K562 (cell line): ENCODE data around the gene CCR6. TPM values are rescaled to one million over a fixed set of nuclear protein-coding genes. Genes with fewer than 3 reads are reported as not detected.

Experiments
- ATAC-seq: fragments of 200-7000 bp; cut with Tn5 transposase; 3 replicates; pipeline ENCODE4 v1.9.1; 2020; ENCODE audit warnings: moderate library complexity
- BruUV-seq: library from RNA; stranded (reverse); fragments of 400-500 nt; replicated peaks from 2 replicates; lab custom pipeline; 2021; lab: Mats Ljungman, UMichigan
- CTCF ChIA-PET: fragments of 300-600 bp; formaldehyde crosslinking; extraction: SDS; loops from one replicate; lab custom pipeline; 2021; ENCODE audit warnings: low intra/inter-chr PET ratio; lab: Yijun Ruan, JAX
- POLR2A ChIA-PET: fragments of 300-600, 350-650 bp; sonication (Branson Sonifier 250); formaldehyde crosslinking; extraction: SDS; loops from one replicate; lab custom pipeline; 2021; ENCODE audit warnings: antibody characterized with exemption, inconsistent platforms; lab: Yijun Ruan, JAX
- DNase-seq, 4 experiments: peaks; one replicate each; pipeline versions ENCODE4 v3.0.0 to v3.0.0-alpha.2; 2011 to 2018; ENCODE audit warnings: low spot score in 3 of 4, mixed read lengths in 3 of 4; ENCODE audit errors: extremely low read depth in 1 of 4
- FAIRE-seq: peaks from 2 replicates; lab custom pipeline; 2011; peaks lifted over from hg19 to GRCh38; lab: Jason Lieb, UNC
- H2AFZ ChIP-seq: 2 replicates; pipeline ENCODE4 v1.6.0; 2011; ENCODE audit warnings: low read depth, low read length, control low read depth, inconsistent platforms
- H3K27ac ChIP-seq: fragments of 200-600 bp; 3 replicates; pipeline ENCODE4 v1.8.0; 2011; ENCODE audit warnings: low read depth, mild to moderate bottlenecking, control low read depth, inconsistent platforms, low read length, moderate library complexity, mixed read lengths; ENCODE audit errors: extremely low read depth
- H3K27me3 ChIP-seq, 2 experiments: fragments of 300-600 bp in 1 of 2; 2 replicates in 1 of 2; 3 replicates in 1 of 2; pipeline versions ENCODE4 v1.6.0 to v1.8.0; 2011; ENCODE audit warnings: inconsistent platforms in 2 of 2, low read length in 2 of 2, mild to moderate bottlenecking in 1 of 2, mixed read lengths in 1 of 2, moderate library complexity in 1 of 2; ENCODE audit not compliant: control insufficient read depth in 2 of 2, insufficient read depth in 2 of 2
- H3K36me3 ChIP-seq: fragments of 300-600 bp; 3 replicates; pipeline ENCODE4 v1.8.0; 2011; ENCODE audit warnings: mild to moderate bottlenecking, low read length, inconsistent platforms; ENCODE audit not compliant: control insufficient read depth, insufficient read depth
- H3K4me1 ChIP-seq, 2 experiments: fragments of 200-600 bp in 1 of 2; replicated peaks in 1 of 2; 2 replicates in 1 of 2; 3 replicates in 1 of 2; pipeline versions ENCODE4 v1.5.1 to v1.8.0; 2011; ENCODE audit warnings: inconsistent platforms in 2 of 2, low read length in 2 of 2, mild to moderate bottlenecking in 1 of 2, mixed read lengths in 1 of 2, moderate library complexity in 1 of 2; ENCODE audit not compliant: control insufficient read depth in 2 of 2, insufficient read depth in 2 of 2
- H3K4me2 ChIP-seq: 2 replicates; pipeline ENCODE4 v1.6.1; 2011; ENCODE audit warnings: low read length, control low read depth, inconsistent platforms, mixed read lengths; ENCODE audit not compliant: insufficient read depth
- H3K4me3 ChIP-seq: fragments of 200-600 bp; sonication (generic), shearing (Covaris generic); 2 replicates; pipeline ENCODE4 v1.5.1; 2016; ENCODE audit warnings: control low read depth, inconsistent platforms
- H3K79me2 ChIP-seq: fragments of 200-600 bp; 3 replicates; pipeline ENCODE4 v1.8.0; 2011; ENCODE audit warnings: low read length, inconsistent platforms; ENCODE audit not compliant: control insufficient read depth, insufficient read depth
- H3K9ac ChIP-seq, 2 experiments: 2 replicates each; pipeline versions ENCODE4 v1.6.0 to v1.6.1; 2011; ENCODE audit warnings: low read depth in 2 of 2, low read length in 2 of 2, control low read depth in 1 of 2, inconsistent platforms in 1 of 2, mild to moderate bottlenecking in 1 of 2, mixed read lengths in 1 of 2; ENCODE audit not compliant: insufficient read depth in 1 of 2
- H3K9me1 ChIP-seq: one replicate; pipeline ENCODE4 v1.6.0; 2011; ENCODE audit warnings: inconsistent platforms, mild to moderate bottlenecking, low read length, moderate library complexity; ENCODE audit not compliant: control insufficient read depth, insufficient read depth
- H3K9me3 ChIP-seq: replicated peaks from 2 replicates; pipeline ENCODE4 v1.5.1; 2011; ENCODE audit warnings: low read depth, low read length, inconsistent platforms; ENCODE audit not compliant: control insufficient read depth, insufficient read depth
- H4K20me1 ChIP-seq: replicated peaks from 2 replicates; pipeline ENCODE4 v1.6.1; 2011; ENCODE audit warnings: low read length, inconsistent platforms, mixed read lengths; ENCODE audit not compliant: control insufficient read depth, insufficient read depth
- CSDE1 ChIP-seq, 2 experiments: fragments of 450-650 bp; IDR thresholded peaks; 2 replicates each; pipeline ENCODE4 v1.6.1; 2016; ENCODE audit warnings: mild to moderate bottlenecking in 1 of 2
- DNMT1 ChIP-seq: fragments of 450-650 bp; IDR thresholded peaks from 2 replicates; pipeline ENCODE4 v1.6.1; 2016; ENCODE audit warnings: antibody characterized with exemption, mild to moderate bottlenecking
- KLF6 ChIP-seq: fragments of 250-450 bp; sonication (Bioruptor Pico); IDR thresholded peaks from 2 replicates; pipeline ENCODE4 v1.4.0; 2020; ENCODE audit warnings: mild to moderate bottlenecking, moderate library complexity, borderline replicate concordance
- MLLT1 ChIP-seq, 2 experiments: fragments of 450-650 bp; IDR thresholded peaks; 2 replicates each; pipeline ENCODE4 v1.6.1; 2016
- NR4A1 ChIP-seq, 2 experiments: fragments of 250-450 bp in 1 of 2; fragments of 450-650 bp in 1 of 2; sonication (Bioruptor Pico) in 1 of 2; IDR thresholded peaks; 2 replicates each; pipeline versions ENCODE4 v1.4.0 to v1.6.1; 2016 to 2020; ENCODE audit warnings: mild to moderate bottlenecking in 2 of 2, missing compliant biosample characterization in 1 of 2, missing genetic modification characterization in 1 of 2, moderate library complexity in 1 of 2
- RBBP5 ChIP-seq: fragments of 200-600 bp; sonication (generic); IDR thresholded peaks from 2 replicates; pipeline ENCODE4 v1.6.1; 2012; ENCODE audit warnings: borderline replicate concordance, mild to moderate bottlenecking, low read length, control low read depth, inconsistent platforms; ENCODE audit not compliant: insufficient read depth, poor library complexity, severe bottlenecking
- ZNF75A ChIP-seq: fragments of 450-650 bp; formaldehyde crosslinking; IDR thresholded peaks from 2 replicates; pipeline ENCODE4 v1.4.0; 2020; ENCODE audit warnings: mild to moderate bottlenecking
- WGBS: fragments of 100-300 bp; shearing (Covaris generic); methylation state at CpG from one replicate; pipeline ENCODE4 v1.1.6; 2016; ENCODE audit warnings: low coverage, mixed read lengths; ENCODE audit not compliant: insufficient coverage; ENCODE audit errors: missing lambda C conversion rate; 5-methylcytosine and 5-hydroxymethylcytosine counted together
- in situ Hi-C: fragments of 300-500 bp; cut with MboI; formaldehyde crosslinking; loops from 4 replicates; pipeline ENCODE4 v1.15.0; 2018; ENCODE audit warnings: inconsistent platforms, mixed read lengths
- intact Hi-C: fragments of 100-400 bp; cut with micrococcal nuclease; formaldehyde crosslinking; loops from 2 replicates; pipeline ENCODE4 v1.14.2; 2022
- polyA plus RNA-seq, 8 experiments: library from polyadenylated mRNA; depleted of rRNA in 4 of 8; stranded (reverse) in 5 of 8; unstranded in 3 of 8; fragments of >200 nt; fragmentation: Nextera tagmentation in 2 of 8; fragmentation: Illumina TruSeq in 1 of 8; extraction: Ambion mirVana in 2 of 8; extraction: Trizol in 1 of 8; gene quantifications; 2 replicates each; pipeline versions ENCODE4 v1.2.1 to v1.2.3, GENCODE V29; 2011 to 2014; ENCODE audit warnings: inconsistent platforms in 1 of 8, missing spikeins in 1 of 8
- total RNA-seq, 7 experiments: library from RNA; depleted of rRNA in 6 of 7; stranded (reverse); fragments of >200 nt in 6 of 7; fragmentation: Illumina TruSeq in 2 of 7; extraction: Trizol in 2 of 7; gene quantifications; 2 replicates each; pipeline versions ENCODE4 v1.2.1 to v1.2.3, GENCODE V29; 2011 to 2021; ENCODE audit warnings: low replicate concordance in 1 of 7
- TF ChIP-seq, protein P1 (sequence below): fragments of 450-650 bp; IDR thresholded peaks from 2 replicates; pipeline ENCODE4 v1.6.1; 2016; ENCODE audit warnings: mild to moderate bottlenecking, moderate library complexity

CCR6 gene
- total and polyA plus RNA-seq, 9 of the 15 experiments (the other 6 are each of a cell fraction or from before 2014, with no cell fraction given), result not detected

- Histone ChIP-seq H3K9me1 (no peaks in the 10 kb centered on the region), H3K36me3 (no peaks in the 10 kb centered on the region), H2AFZ (no peak overlapping the region), H3K27ac (no peak overlapping the region), H3K4me1 (no peaks in the 10 kb centered on the region), H3K9ac (no peak overlapping the region), H3K4me3 (no peak overlapping the region), H3K27me3 (peaks cover 4 to 30% of the 10 kb centered on the region in 2 experiments; a peak in 4 of 5 replicates), H3K79me2 (no peaks in the 10 kb centered on the region), H3K4me2 (no peak overlapping the region), H4K20me1 (no peaks in the 10 kb centered on the region), H3K9me3 (peaks cover under 1% of the 10 kb centered on the region; the same call in 1 of the 2 replicates)
- TF ChIP-seq, protein P1, sequence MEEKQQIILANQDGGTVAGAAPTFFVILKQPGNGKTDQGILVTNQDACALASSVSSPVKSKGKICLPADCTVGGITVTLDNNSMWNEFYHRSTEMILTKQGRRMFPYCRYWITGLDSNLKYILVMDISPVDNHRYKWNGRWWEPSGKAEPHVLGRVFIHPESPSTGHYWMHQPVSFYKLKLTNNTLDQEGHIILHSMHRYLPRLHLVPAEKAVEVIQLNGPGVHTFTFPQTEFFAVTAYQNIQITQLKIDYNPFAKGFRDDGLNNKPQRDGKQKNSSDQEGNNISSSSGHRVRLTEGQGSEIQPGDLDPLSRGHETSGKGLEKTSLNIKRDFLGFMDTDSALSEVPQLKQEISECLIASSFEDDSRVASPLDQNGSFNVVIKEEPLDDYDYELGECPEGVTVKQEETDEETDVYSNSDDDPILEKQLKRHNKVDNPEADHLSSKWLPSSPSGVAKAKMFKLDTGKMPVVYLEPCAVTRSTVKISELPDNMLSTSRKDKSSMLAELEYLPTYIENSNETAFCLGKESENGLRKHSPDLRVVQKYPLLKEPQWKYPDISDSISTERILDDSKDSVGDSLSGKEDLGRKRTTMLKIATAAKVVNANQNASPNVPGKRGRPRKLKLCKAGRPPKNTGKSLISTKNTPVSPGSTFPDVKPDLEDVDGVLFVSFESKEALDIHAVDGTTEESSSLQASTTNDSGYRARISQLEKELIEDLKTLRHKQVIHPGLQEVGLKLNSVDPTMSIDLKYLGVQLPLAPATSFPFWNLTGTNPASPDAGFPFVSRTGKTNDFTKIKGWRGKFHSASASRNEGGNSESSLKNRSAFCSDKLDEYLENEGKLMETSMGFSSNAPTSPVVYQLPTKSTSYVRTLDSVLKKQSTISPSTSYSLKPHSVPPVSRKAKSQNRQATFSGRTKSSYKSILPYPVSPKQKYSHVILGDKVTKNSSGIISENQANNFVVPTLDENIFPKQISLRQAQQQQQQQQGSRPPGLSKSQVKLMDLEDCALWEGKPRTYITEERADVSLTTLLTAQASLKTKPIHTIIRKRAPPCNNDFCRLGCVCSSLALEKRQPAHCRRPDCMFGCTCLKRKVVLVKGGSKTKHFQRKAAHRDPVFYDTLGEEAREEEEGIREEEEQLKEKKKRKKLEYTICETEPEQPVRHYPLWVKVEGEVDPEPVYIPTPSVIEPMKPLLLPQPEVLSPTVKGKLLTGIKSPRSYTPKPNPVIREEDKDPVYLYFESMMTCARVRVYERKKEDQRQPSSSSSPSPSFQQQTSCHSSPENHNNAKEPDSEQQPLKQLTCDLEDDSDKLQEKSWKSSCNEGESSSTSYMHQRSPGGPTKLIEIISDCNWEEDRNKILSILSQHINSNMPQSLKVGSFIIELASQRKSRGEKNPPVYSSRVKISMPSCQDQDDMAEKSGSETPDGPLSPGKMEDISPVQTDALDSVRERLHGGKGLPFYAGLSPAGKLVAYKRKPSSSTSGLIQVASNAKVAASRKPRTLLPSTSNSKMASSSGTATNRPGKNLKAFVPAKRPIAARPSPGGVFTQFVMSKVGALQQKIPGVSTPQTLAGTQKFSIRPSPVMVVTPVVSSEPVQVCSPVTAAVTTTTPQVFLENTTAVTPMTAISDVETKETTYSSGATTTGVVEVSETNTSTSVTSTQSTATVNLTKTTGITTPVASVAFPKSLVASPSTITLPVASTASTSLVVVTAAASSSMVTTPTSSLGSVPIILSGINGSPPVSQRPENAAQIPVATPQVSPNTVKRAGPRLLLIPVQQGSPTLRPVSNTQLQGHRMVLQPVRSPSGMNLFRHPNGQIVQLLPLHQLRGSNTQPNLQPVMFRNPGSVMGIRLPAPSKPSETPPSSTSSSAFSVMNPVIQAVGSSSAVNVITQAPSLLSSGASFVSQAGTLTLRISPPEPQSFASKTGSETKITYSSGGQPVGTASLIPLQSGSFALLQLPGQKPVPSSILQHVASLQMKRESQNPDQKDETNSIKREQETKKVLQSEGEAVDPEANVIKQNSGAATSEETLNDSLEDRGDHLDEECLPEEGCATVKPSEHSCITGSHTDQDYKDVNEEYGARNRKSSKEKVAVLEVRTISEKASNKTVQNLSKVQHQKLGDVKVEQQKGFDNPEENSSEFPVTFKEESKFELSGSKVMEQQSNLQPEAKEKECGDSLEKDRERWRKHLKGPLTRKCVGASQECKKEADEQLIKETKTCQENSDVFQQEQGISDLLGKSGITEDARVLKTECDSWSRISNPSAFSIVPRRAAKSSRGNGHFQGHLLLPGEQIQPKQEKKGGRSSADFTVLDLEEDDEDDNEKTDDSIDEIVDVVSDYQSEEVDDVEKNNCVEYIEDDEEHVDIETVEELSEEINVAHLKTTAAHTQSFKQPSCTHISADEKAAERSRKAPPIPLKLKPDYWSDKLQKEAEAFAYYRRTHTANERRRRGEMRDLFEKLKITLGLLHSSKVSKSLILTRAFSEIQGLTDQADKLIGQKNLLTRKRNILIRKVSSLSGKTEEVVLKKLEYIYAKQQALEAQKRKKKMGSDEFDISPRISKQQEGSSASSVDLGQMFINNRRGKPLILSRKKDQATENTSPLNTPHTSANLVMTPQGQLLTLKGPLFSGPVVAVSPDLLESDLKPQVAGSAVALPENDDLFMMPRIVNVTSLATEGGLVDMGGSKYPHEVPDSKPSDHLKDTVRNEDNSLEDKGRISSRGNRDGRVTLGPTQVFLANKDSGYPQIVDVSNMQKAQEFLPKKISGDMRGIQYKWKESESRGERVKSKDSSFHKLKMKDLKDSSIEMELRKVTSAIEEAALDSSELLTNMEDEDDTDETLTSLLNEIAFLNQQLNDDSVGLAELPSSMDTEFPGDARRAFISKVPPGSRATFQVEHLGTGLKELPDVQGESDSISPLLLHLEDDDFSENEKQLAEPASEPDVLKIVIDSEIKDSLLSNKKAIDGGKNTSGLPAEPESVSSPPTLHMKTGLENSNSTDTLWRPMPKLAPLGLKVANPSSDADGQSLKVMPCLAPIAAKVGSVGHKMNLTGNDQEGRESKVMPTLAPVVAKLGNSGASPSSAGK, result no peak
- TF ChIP-seq MLLT1 (IDR thresholded peaks at IDR 0.05) (no peak), CSDE1 (IDR thresholded peaks at IDR 0.05) (no peak), ZNF75A (no peak), DNMT1 (no peak), KLF6 (CRISPR knock-in tag) (no peak), NR4A1 (CRISPR knock-in tag; IDR thresholded peaks at IDR 0.05) (no peak), NR4A1 (tag; IDR thresholded peaks at IDR 0.05) (no peak), RBBP5 (no peak)
- intact Hi-C loops (no loop called here), in situ Hi-C loops (no loop called here)
- WGBS, result 21% methylated on average over 5 of the region's 5 CpGs
- no peak for FAIRE-seq
- CTCF ChIA-PET, result no interaction called here
- no TSS peak for BruUV-seq
- DNase-seq, result no peak
- ATAC-seq, result no peak
- POLR2A ChIA-PET, result no interaction called here
Measured at GRCh38 chr6:167124753-167125152, 1.9 kb downstream of the CCR6 start.
